Measurements from ENCODE around the gene ST8SIA3. TPM values are rescaled to one million over a fixed set of nuclear protein-coding genes. Genes with fewer than 3 reads are reported as not detected.

Gene ST8SIA3
- total and polyA plus RNA-seq, 2 of the 4 experiments (the other 2 are of a cell fraction): not detected

DNA sequence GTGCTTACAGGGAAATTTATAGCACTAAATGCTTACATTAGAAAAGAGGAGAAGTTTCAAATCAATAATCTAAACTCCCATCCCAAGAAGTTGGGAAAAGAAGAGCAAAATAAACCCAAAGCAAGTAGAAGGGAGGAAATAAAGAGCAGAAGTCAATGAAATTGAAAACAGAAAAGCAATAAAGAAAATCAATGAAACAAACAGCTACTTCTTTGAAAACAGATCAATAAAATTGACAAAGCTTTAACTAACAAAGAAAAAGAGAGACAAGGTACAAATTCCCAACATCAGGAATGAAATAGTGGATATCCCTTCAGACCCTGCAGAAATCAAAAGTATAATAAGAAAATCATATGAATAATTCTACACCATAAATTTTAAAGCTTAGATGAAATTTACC, 57.3 kb downstream of the ST8SIA3 start:
- Histone ChIP-seq H2AK9ac (replicated peaks; ENCODE audit: low read depth, low read length, poor library complexity) (no peak overlapping the region), H4K5ac (ENCODE audit: low read depth, low read length) (no peak overlapping the region), H3K36me3 (ENCODE audit: control insufficient read depth, insufficient read depth, low read length) (no peaks in the 10 kb centered on the region), H3K9me3 (ENCODE audit: control insufficient read depth, insufficient read depth, low read length) (no peaks in the 10 kb centered on the region), H2BK120ac (ENCODE audit: low read depth, low read length) (no peak overlapping the region), H3K4me2 (ENCODE audit: low read depth, low read length) (no peak overlapping the region), H3K18ac (ENCODE audit: low read depth, low read length) (no peak overlapping the region), H4K91ac (ENCODE audit: insufficient read depth, low read depth, low read length) (no peak overlapping the region), H3K4me3 (ENCODE audit: insufficient read depth, low read depth, low read length) (no peak overlapping the region), H3K14ac (replicated peaks; ENCODE audit: low read depth, low read length) (no peak overlapping the region), H3K23ac (ENCODE audit: low read depth, low read length) (no peak overlapping the region), H3K9ac (ENCODE audit: low read depth, low read length) (no peak overlapping the region), H3K56ac (ENCODE audit: extremely low read depth, insufficient read depth, low read length) (no peak overlapping the region), H3K4me1 (ENCODE audit: control insufficient read depth, insufficient read depth, low read length) (no peaks in the 10 kb centered on the region), H3K4ac (ENCODE audit: low read depth, low read length) (no peak overlapping the region), H2BK15ac (ENCODE audit: low read depth, low read length) (no peak overlapping the region), H2AFZ (replicated peaks; ENCODE audit: low read length, poor library complexity) (no peak overlapping the region), H2AK5ac (ENCODE audit: low read depth, low read length) (no peak overlapping the region), H2BK20ac (ENCODE audit: low read depth, low read length) (no peak overlapping the region), H4K8ac (ENCODE audit: low read depth in 2 of 2, low read length in 2 of 2) (no peak overlapping the region), H4K20me1 (ENCODE audit: insufficient read depth, low read length) (no peaks in the 10 kb centered on the region), H3K79me1 (ENCODE audit: low read depth in 1 of 2, low read length in 2 of 2) (no peaks in the 10 kb centered on the region), H3K27me3 (ENCODE audit: control insufficient read depth, insufficient read depth, low read length) (no peaks in the 10 kb centered on the region), H3K9me1 (ENCODE audit: insufficient read depth, low read length) (no peaks in the 10 kb centered on the region), H3K27ac (ENCODE audit: insufficient read depth, low read length) (no peak overlapping the region), H2BK5ac (ENCODE audit: low read depth, low read length, poor library complexity, severe bottlenecking) (no peak overlapping the region)
- dilution Hi-C loops (cut with HindIII; ENCODE audit: low sequenced_read_pairs, unreplicated experiment) (no loop called here), intact Hi-C loops (cut with micrococcal nuclease) (no loop called here), in situ Hi-C loops (cut with MboI; ENCODE audit: low sequenced_read_pairs) (no loop called here)
- BruUV-seq (replicated peaks): no TSS peak
- TF ChIP-seq CEBPB (IDR thresholded peaks at IDR 0.05; ENCODE audit: low read depth, low read length) (no peak), NFE2L2 (IDR thresholded peaks at IDR 0.05; ENCODE audit: low read depth, low read length) (no peak), MAZ (IDR thresholded peaks at IDR 0.05; ENCODE audit: borderline replicate concordance, low read depth, low read length) (no peak), RCOR1 (IDR thresholded peaks at IDR 0.05; ENCODE audit: insufficient replicate concordance, low read length) (no peak), SMC3 (IDR thresholded peaks at IDR 0.05; ENCODE audit: low read depth, low read length) (no peak), POLR2A (IDR thresholded peaks at IDR 0.05; ENCODE audit: low read depth, low read length) (no peak), RAD21 (IDR thresholded peaks at IDR 0.05; ENCODE audit: low read length) (no peak)
- TF ChIP-seq, protein P1, sequence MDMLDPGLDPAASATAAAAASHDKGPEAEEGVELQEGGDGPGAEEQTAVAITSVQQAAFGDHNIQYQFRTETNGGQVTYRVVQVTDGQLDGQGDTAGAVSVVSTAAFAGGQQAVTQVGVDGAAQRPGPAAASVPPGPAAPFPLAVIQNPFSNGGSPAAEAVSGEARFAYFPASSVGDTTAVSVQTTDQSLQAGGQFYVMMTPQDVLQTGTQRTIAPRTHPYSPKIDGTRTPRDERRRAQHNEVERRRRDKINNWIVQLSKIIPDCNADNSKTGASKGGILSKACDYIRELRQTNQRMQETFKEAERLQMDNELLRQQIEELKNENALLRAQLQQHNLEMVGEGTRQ (IDR thresholded peaks at IDR 0.05; ENCODE audit: low read depth, low read length): no peak
- TF ChIP-seq, protein P2, sequence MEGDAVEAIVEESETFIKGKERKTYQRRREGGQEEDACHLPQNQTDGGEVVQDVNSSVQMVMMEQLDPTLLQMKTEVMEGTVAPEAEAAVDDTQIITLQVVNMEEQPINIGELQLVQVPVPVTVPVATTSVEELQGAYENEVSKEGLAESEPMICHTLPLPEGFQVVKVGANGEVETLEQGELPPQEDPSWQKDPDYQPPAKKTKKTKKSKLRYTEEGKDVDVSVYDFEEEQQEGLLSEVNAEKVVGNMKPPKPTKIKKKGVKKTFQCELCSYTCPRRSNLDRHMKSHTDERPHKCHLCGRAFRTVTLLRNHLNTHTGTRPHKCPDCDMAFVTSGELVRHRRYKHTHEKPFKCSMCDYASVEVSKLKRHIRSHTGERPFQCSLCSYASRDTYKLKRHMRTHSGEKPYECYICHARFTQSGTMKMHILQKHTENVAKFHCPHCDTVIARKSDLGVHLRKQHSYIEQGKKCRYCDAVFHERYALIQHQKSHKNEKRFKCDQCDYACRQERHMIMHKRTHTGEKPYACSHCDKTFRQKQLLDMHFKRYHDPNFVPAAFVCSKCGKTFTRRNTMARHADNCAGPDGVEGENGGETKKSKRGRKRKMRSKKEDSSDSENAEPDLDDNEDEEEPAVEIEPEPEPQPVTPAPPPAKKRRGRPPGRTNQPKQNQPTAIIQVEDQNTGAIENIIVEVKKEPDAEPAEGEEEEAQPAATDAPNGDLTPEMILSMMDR (conservative IDR thresholded peaks at IDR 0.05; ENCODE audit: low read depth, low read length): no peak
- DNase-seq: no peak
- ChIA-PET POLR2A (ENCODE audit: unreplicated experiment) (no interaction called here), CTCF (no interaction called here)
- no peak for ATAC-seq (ENCODE audit: low read depth)

Data from IMR-90 (cell line).